Measurements from ENCODE around the gene DDO. TPM values are rescaled to one million over a fixed set of nuclear protein-coding genes. Genes with fewer than 3 reads are reported as not detected.

Gene DDO
- total and polyA plus RNA-seq, 2 donors (not counting 3 experiments of a cell fraction or from before 2014, with no cell fraction given), result not detected

- BruUV-seq (replicated peaks), result no TSS peak
- intact Hi-C loops (cut with micrococcal nuclease), result no loop called here
- no peak overlapping the region for H3K27ac ChIP-seq (ENCODE audit: insufficient read depth, low read depth, low read length)
- H3K36me3 ChIP-seq (ENCODE audit: control insufficient read depth in 2 of 2, extremely low read depth in 1 of 2, insufficient read depth in 2 of 2, low read length in 2 of 2), result no peaks in the 10 kb centered on the region
- no peak for DNase-seq (ENCODE audit: low read depth, low spot score)
- dilution Hi-C loops (cut with MboI; ENCODE audit: extremely low pct_ligation_motif_present, low sequenced_read_pairs), result no loop called here
- TF ChIP-seq POLR2A (IDR thresholded peaks at IDR 0.05; ENCODE audit: low read depth, low read length), result no peak
- TF ChIP-seq, protein P1, sequence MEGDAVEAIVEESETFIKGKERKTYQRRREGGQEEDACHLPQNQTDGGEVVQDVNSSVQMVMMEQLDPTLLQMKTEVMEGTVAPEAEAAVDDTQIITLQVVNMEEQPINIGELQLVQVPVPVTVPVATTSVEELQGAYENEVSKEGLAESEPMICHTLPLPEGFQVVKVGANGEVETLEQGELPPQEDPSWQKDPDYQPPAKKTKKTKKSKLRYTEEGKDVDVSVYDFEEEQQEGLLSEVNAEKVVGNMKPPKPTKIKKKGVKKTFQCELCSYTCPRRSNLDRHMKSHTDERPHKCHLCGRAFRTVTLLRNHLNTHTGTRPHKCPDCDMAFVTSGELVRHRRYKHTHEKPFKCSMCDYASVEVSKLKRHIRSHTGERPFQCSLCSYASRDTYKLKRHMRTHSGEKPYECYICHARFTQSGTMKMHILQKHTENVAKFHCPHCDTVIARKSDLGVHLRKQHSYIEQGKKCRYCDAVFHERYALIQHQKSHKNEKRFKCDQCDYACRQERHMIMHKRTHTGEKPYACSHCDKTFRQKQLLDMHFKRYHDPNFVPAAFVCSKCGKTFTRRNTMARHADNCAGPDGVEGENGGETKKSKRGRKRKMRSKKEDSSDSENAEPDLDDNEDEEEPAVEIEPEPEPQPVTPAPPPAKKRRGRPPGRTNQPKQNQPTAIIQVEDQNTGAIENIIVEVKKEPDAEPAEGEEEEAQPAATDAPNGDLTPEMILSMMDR (IDR thresholded peaks at IDR 0.05; ENCODE audit: extremely low read depth in 1 of 2, insufficient read depth in 1 of 2, low read depth in 1 of 2, low read length in 2 of 2), result no peak
- TF ChIP-seq MAX (IDR thresholded peaks at IDR 0.05; ENCODE audit: insufficient read depth, insufficient read length), result no peak
- TF ChIP-seq JUN (IDR thresholded peaks at IDR 0.05; ENCODE audit: borderline replicate concordance, insufficient read depth, insufficient read length, low read depth), result no peak
- TF ChIP-seq POLR2AphosphoS5 (IDR thresholded peaks at IDR 0.05; ENCODE audit: insufficient read depth, low read depth, low read length), result no peak
- TF ChIP-seq GATA2 (IDR thresholded peaks at IDR 0.05; ENCODE audit: insufficient read depth, insufficient read length, low read depth, low read length), result no peak
- TF ChIP-seq FOS (IDR thresholded peaks at IDR 0.05; ENCODE audit: borderline replicate concordance, insufficient read depth, low read length), result no peak
- no peak for TF ChIP-seq MYC (IDR thresholded peaks at IDR 0.05; ENCODE audit: low read depth, low read length)
- no peak for TF ChIP-seq EZH2 (IDR thresholded peaks at IDR 0.05; ENCODE audit: borderline replicate concordance, low read depth, low read length, severe bottlenecking)
- no peak overlapping the region for H3K4me2 ChIP-seq (ENCODE audit: insufficient read depth, low read length)
- no peaks in the 10 kb centered on the region for H3K4me1 ChIP-seq (ENCODE audit: control insufficient read depth, extremely low read depth, insufficient read depth, low read length)
- H3K79me2 ChIP-seq (ENCODE audit: control insufficient read depth, insufficient read depth, low read length), result no peaks in the 10 kb centered on the region
- no peak overlapping the region for H3K9ac ChIP-seq (replicated peaks; ENCODE audit: extremely low read depth, insufficient read depth, low read length)
- ChIA-PET POLR2A (no interaction called here), CTCF (no interaction called here)
- no peak overlapping the region for H2AFZ ChIP-seq (ENCODE audit: low read depth, low read length)
- H4K20me1 ChIP-seq (replicated peaks; ENCODE audit: control insufficient read depth, extremely low read depth, insufficient read depth, low read length), result no peaks in the 10 kb centered on the region
- no peaks in the 10 kb centered on the region for H3K9me3 ChIP-seq (replicated peaks; ENCODE audit: control insufficient read depth, insufficient read depth, low read length)
- peaks cover 3 to 10% of the 10 kb centered on the region in 2 experiments for H3K27me3 ChIP-seq (ENCODE audit: control insufficient read depth in 2 of 2, insufficient read depth in 2 of 2, low read length in 2 of 2)
- H3K9me1 ChIP-seq (replicated peaks; ENCODE audit: control insufficient read depth, extremely low read depth, insufficient read depth, low read length), result no peaks in the 10 kb centered on the region
- FAIRE-seq, result no peak
- no peak overlapping the region for H3K4me3 ChIP-seq (replicated peaks in 1 of 3; ENCODE audit: insufficient read depth in 1 of 3, low read depth in 1 of 3, low read length in 3 of 3)
Measured at GRCh38 chr6:110421749-110422443, 6.5 kb upstream of the DDO start.
